SU-DHL-6 (cell line): ENCODE measurements around the gene RASGRF1.

ENCODE experiments used
- EZH2phosphoT487 ChIP-seq: fragments of 200-600 bp; sonication (generic), shearing (Covaris generic); conservative IDR thresholded peaks from 2 replicates; pipeline ENCODE4 v1.6.1; 2018; ENCODE audit warnings: mild to moderate bottlenecking, antibody characterized with exemption, low read length, moderate library complexity, mixed read lengths
- TF ChIP-seq, protein P1 (sequence below): fragments of 200-600 bp; sonication (generic); IDR thresholded peaks from one replicate; pipeline ENCODE4 v1.5.1; 2017; ENCODE audit warnings: antibody characterized with exemption, mild to moderate bottlenecking, low read length, moderate library complexity; ENCODE audit not compliant: insufficient read depth, poor library complexity, severe bottlenecking

GRCh38 chr15:78990278-78990677, 100.3 kb downstream of the RASGRF1 start:
- TF ChIP-seq, protein P1, sequence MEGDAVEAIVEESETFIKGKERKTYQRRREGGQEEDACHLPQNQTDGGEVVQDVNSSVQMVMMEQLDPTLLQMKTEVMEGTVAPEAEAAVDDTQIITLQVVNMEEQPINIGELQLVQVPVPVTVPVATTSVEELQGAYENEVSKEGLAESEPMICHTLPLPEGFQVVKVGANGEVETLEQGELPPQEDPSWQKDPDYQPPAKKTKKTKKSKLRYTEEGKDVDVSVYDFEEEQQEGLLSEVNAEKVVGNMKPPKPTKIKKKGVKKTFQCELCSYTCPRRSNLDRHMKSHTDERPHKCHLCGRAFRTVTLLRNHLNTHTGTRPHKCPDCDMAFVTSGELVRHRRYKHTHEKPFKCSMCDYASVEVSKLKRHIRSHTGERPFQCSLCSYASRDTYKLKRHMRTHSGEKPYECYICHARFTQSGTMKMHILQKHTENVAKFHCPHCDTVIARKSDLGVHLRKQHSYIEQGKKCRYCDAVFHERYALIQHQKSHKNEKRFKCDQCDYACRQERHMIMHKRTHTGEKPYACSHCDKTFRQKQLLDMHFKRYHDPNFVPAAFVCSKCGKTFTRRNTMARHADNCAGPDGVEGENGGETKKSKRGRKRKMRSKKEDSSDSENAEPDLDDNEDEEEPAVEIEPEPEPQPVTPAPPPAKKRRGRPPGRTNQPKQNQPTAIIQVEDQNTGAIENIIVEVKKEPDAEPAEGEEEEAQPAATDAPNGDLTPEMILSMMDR: no peak
- no peak for TF ChIP-seq EZH2phosphoT487
